HepG2 (cell line): ENCODE results near the gene GMFB. TPM values are rescaled to one million over a fixed set of nuclear protein-coding genes. Genes with fewer than 3 reads are reported as not detected.

Experiments
- ATAC-seq: fragments of 200-7000 bp; cut with Tn5 transposase; 3 replicates; pipeline ENCODE4 v1.9.1; 2020; ENCODE audit warnings: mild to moderate bottlenecking, moderate library complexity
- BruUV-seq: library from RNA; stranded (reverse); fragments of 400-500 nt; replicated peaks from 2 replicates; lab custom pipeline; 2021; lab: Mats Ljungman, UMichigan
- CTCF ChIA-PET: fragments of 300-600 bp; formaldehyde crosslinking; extraction: SDS; loops from one replicate; lab custom pipeline; 2021; ENCODE audit warnings: low total read pairs, inconsistent platforms, low intra/inter-chr PET ratio; lab: Yijun Ruan, JAX
- POLR2A ChIA-PET: fragments of 350-600 bp; sonication (Branson Sonifier 250); formaldehyde crosslinking; loops from one replicate; lab custom pipeline; 2020; ENCODE audit warnings: antibody characterized with exemption, inconsistent platforms; lab: Yijun Ruan, JAX
- DNase-seq: peaks from one replicate; pipeline ENCODE4 v3.0.0-alpha.2; 2015; ENCODE audit warnings: low spot score
- FAIRE-seq: peaks from 3 replicates; lab custom pipeline; 2011; peaks lifted over from hg19 to GRCh38; lab: Jason Lieb, UNC
- H2AFZ ChIP-seq: one replicate; pipeline ENCODE4 v1.6.1; 2011; ENCODE audit warnings: low read length, inconsistent platforms
- H3K27ac ChIP-seq: fragments of 300-600 bp; 3 replicates; pipeline ENCODE4 v1.8.0; 2011; ENCODE audit warnings: mixed run types, mild to moderate bottlenecking, mixed read lengths, low read length, inconsistent platforms; ENCODE audit not compliant: insufficient read depth; ENCODE audit errors: extremely low read length
- H3K27me3 ChIP-seq, 2 experiments: fragments of 200-600 bp in 1 of 2; 2 replicates in 1 of 2; 3 replicates in 1 of 2; pipeline versions ENCODE4 v1.6.0 to v1.8.0; 2011; ENCODE audit warnings: low read length in 2 of 2, mild to moderate bottlenecking in 2 of 2, moderate library complexity in 2 of 2, inconsistent platforms in 1 of 2; ENCODE audit not compliant: insufficient read depth in 2 of 2, control insufficient read depth in 1 of 2
- H3K36me3 ChIP-seq, 2 experiments: fragments of 200-600 bp in 1 of 2; replicated peaks in 1 of 2; 2 replicates in 1 of 2; 3 replicates in 1 of 2; pipeline versions ENCODE4 v1.5.1 to v1.8.0; 2011; ENCODE audit warnings: low read length in 2 of 2, inconsistent platforms in 1 of 2; ENCODE audit not compliant: insufficient read depth in 2 of 2, control insufficient read depth in 1 of 2
- H3K4me1 ChIP-seq: 2 replicates; pipeline ENCODE4 v1.5.1; 2012; ENCODE audit warnings: low read length, inconsistent platforms; ENCODE audit not compliant: insufficient read depth
- H3K4me2 ChIP-seq: 2 replicates; pipeline ENCODE4 v1.6.0; 2011; ENCODE audit warnings: low read depth, low read length, inconsistent platforms
- H3K4me3 ChIP-seq, 3 experiments: fragments of 200-600 bp in 1 of 3; sonication (generic), shearing (Covaris generic) in 1 of 3; replicated peaks in 1 of 3; 2 replicates each; pipeline ENCODE4 v1.5.1; 2011 to 2016; ENCODE audit warnings: low read length in 3 of 3, inconsistent platforms in 2 of 3, low read depth in 2 of 3, mild to moderate bottlenecking in 2 of 3, control low read depth in 1 of 3, mixed read lengths in 1 of 3; ENCODE audit not compliant: insufficient read depth in 1 of 3
- H3K79me2 ChIP-seq: one replicate; pipeline ENCODE4 v1.6.1; 2011; ENCODE audit warnings: low read length, inconsistent platforms; ENCODE audit not compliant: insufficient read depth
- H3K9ac ChIP-seq: 2 replicates; pipeline ENCODE4 v1.6.0; 2011; ENCODE audit warnings: mild to moderate bottlenecking, low read depth, low read length, inconsistent platforms; ENCODE audit not compliant: insufficient read depth
- H3K9me3 ChIP-seq: 2 replicates; pipeline ENCODE4 v1.5.1; 2012; ENCODE audit warnings: mild to moderate bottlenecking, low read length
- H4K20me1 ChIP-seq: 2 replicates; pipeline ENCODE4 v1.6.0; 2011; ENCODE audit warnings: inconsistent platforms, mild to moderate bottlenecking, low read length, moderate library complexity; ENCODE audit not compliant: insufficient read depth
- BRD4 ChIP-seq: sonication (generic); formaldehyde crosslinking; IDR thresholded peaks from 2 replicates; pipeline ENCODE4 v1.4.0; 2020; ENCODE audit warnings: missing genetic modification reagents
- E2F2 ChIP-seq: sonication (generic); formaldehyde crosslinking; IDR thresholded peaks from 2 replicates; pipeline ENCODE4 v1.4.0; 2020; ENCODE audit warnings: missing genetic modification reagents, borderline replicate concordance
- IRX3 ChIP-seq: sonication (generic); formaldehyde crosslinking; IDR thresholded peaks from 2 replicates; pipeline ENCODE4 v1.8.1; 2023; ENCODE audit warnings: mild to moderate bottlenecking, low read depth, missing genetic modification reagents, borderline replicate concordance
- KLF13 ChIP-seq: sonication (generic); formaldehyde crosslinking; IDR thresholded peaks from 2 replicates; pipeline ENCODE4 v1.4.0; 2020; ENCODE audit warnings: mild to moderate bottlenecking, missing genetic modification reagents
- PCBP1 ChIP-seq: fragments of 200-400 bp; formaldehyde crosslinking; IDR thresholded peaks from 2 replicates; pipeline ENCODE4 v1.6.1; 2017; ENCODE audit warnings: mild to moderate bottlenecking, low read depth, low read length, borderline replicate concordance
- PHF20 ChIP-seq: sonication (generic); formaldehyde crosslinking; IDR thresholded peaks from 2 replicates; pipeline ENCODE4 v1.5.0; 2020; ENCODE audit warnings: mild to moderate bottlenecking, missing genetic modification reagents
- SKIL ChIP-seq: sonication (generic); formaldehyde crosslinking; IDR thresholded peaks from 2 replicates; pipeline ENCODE4 v1.8.0; 2022; ENCODE audit warnings: missing genetic modification reagents, mild to moderate bottlenecking, moderate library complexity, borderline replicate concordance
- ZNF580 ChIP-seq: IDR thresholded peaks from 2 replicates; pipeline ENCODE4 v1.6.1; 2016; ENCODE audit warnings: low read depth, borderline replicate concordance
- ZZZ3 ChIP-seq: sonication (generic); formaldehyde crosslinking; IDR thresholded peaks from 2 replicates; pipeline ENCODE4 v1.4.0; 2020; ENCODE audit warnings: missing genetic modification reagents, mild to moderate bottlenecking, borderline replicate concordance
- WGBS: methylation state at CpG from one replicate; pipeline ENCODE4 v1.1.6; 2017; ENCODE audit warnings: low lambda C conversion rate; 5-methylcytosine and 5-hydroxymethylcytosine counted together
- in situ Hi-C: cut with HindIII; loops from 2 replicates; pipeline ENCODE4 v1.10.0; 2017; ENCODE audit warnings: low pct_unique_long_range_greater_than_20kb; ENCODE audit not compliant: extremely low pct_ligation_motif_present
- intact Hi-C: fragments of 100-400 bp; cut with micrococcal nuclease; formaldehyde crosslinking; loops from one replicate; pipeline ENCODE4 v1.10.0; 2022; ENCODE audit not compliant: unreplicated experiment
- polyA plus RNA-seq, 8 experiments: library from polyadenylated mRNA; depleted of rRNA in 3 of 8; stranded (reverse) in 7 of 8; unstranded in 1 of 8; fragments of >200 nt; fragmentation: Illumina TruSeq in 4 of 8; extraction: Trizol in 4 of 8; gene quantifications; 2 replicates each; pipeline versions ENCODE4 v1.2.1 to v1.2.3, GENCODE V29; 2011 to 2016; ENCODE audit warnings: low read depth in 4 of 8, missing spikeins in 1 of 8, mixed read lengths in 1 of 8; ENCODE audit not compliant: insufficient read depth in 1 of 8
- total RNA-seq, 5 experiments: library from RNA; depleted of rRNA; stranded (reverse); fragments of >200 nt; fragmentation: Illumina TruSeq; extraction: Trizol; gene quantifications; 2 replicates each; pipeline ENCODE4 v1.2.3, GENCODE V29; 2016; ENCODE audit warnings: low read depth in 1 of 5

The GMFB gene
- total and polyA plus RNA-seq, 2 of the 13 experiments (the other 11 are each of a cell fraction or from before 2014, with no cell fraction given): 17.3 to 68.2 TPM

GRCh38 chr14:54465654-54466053 lies 23.1 kb downstream of the GMFB start:
- CTCF ChIA-PET: no interaction called here
- Histone ChIP-seq H3K79me2 (no peaks in the 10 kb centered on the region), H3K27ac (no peak overlapping the region), H3K27me3 (no peaks in the 10 kb centered on the region), H3K4me2 (no peak overlapping the region), H3K36me3 (no peaks in the 10 kb centered on the region; a peak in 1 of 5 replicates), H3K9ac (no peak overlapping the region), H3K4me3 (no peak overlapping the region), H2AFZ (no peak overlapping the region), H4K20me1 (no peaks in the 10 kb centered on the region), H3K4me1 (peaks cover 13% of the 10 kb centered on the region; the same call in 1 of the 2 replicates), H3K9me3 (peaks cover 12% of the 10 kb centered on the region)
- DNase-seq: no peak
- TF ChIP-seq BRD4 (CRISPR knock-in tag) (no peak), PHF20 (CRISPR knock-in tag) (no peak), E2F2 (CRISPR knock-in tag) (no peak)
- POLR2A ChIA-PET: no interaction called here
- in situ Hi-C loops (no loop called here), intact Hi-C loops (no loop called here)
- BruUV-seq: no TSS peak
- ATAC-seq: no peak; the same call in 2 of the 3 replicates
- WGBS: 58% methylated on average over 4 of the region's 4 CpGs
- no peak for FAIRE-seq

GRCh38 chr14:54462048-54462447 lies 26.7 kb downstream of the GMFB start:
- Histone ChIP-seq H3K36me3 (no peaks in the 10 kb centered on the region), H3K4me1 (peaks cover 30% of the 10 kb centered on the region), H2AFZ (no peak overlapping the region), H3K9ac (no peak overlapping the region), H3K27me3 (no peaks in the 10 kb centered on the region), H3K9me3 (peaks cover 19% of the 10 kb centered on the region), H3K79me2 (no peaks in the 10 kb centered on the region), H3K4me3 (no peak overlapping the region), H3K4me2 (no peak overlapping the region), H3K27ac (no peak overlapping the region), H4K20me1 (no peaks in the 10 kb centered on the region)
- ATAC-seq: no peak
- POLR2A ChIA-PET: no interaction called here
- 56% methylated on average over 5 of the region's 5 CpGs for WGBS
- no TSS peak for BruUV-seq
- FAIRE-seq: no peak
- DNase-seq: no peak
- CTCF ChIA-PET: no interaction called here
- in situ Hi-C loops (no loop called here), intact Hi-C loops (no loop called here)
- TF ChIP-seq SKIL: no peak
- TF ChIP-seq KLF13 (CRISPR knock-in tag): no peak
- TF ChIP-seq ZNF580 (CRISPR knock-in tag): no peak
- no peak for TF ChIP-seq ZZZ3 (CRISPR knock-in tag)
- TF ChIP-seq PCBP1: no peak
- TF ChIP-seq IRX3 (CRISPR knock-in tag): no peak
